T-helper 9 cell (primary cell): Measurements from ENCODE around the gene CCDC33.
A peak's percentile ranks its signal among the peaks of the same experiment; 100 is the strongest.

Source experiments
- DNase-seq: peaks from one replicate; pipeline ENCODE4 v3.0.0-alpha.2; 2020

CCDC33 gene

GRCh38 chr15:74291101-74292071 is 55.3 kb downstream of the CCDC33 start:
- peak; percentile 53 for DNase-seq

- no peak for DNase-seq
These were observed 57.1 kb downstream of the CCDC33 start for GRCh38 chr15:74293021-74293810.

GRCh38 chr15:74294010-74294409 is 57.9 kb downstream of the CCDC33 start:
- no peak for DNase-seq

- DNase-seq = no peak
These were observed 59.7 kb downstream of the CCDC33 start for GRCh38 chr15:74295800-74296199.

- DNase-seq = no peak
These were observed 61.8 kb downstream of the CCDC33 start for GRCh38 chr15:74297887-74298286.

- DNase-seq = no peak
These were observed 64.1 kb downstream of the CCDC33 start for GRCh38 chr15:74300057-74300795.

GRCh38 chr15:74301583-74302361 is 65.6 kb downstream of the CCDC33 start:
- no peak for DNase-seq

- DNase-seq = peak; percentile 4
These were observed 66.8 kb downstream of the CCDC33 start for GRCh38 chr15:74302821-74303359.

- no peak for DNase-seq
These were observed 67.7 kb downstream of the CCDC33 start for GRCh38 chr15:74303741-74304309.

- DNase-seq = no peak
These were observed 68.3 kb downstream of the CCDC33 start for GRCh38 chr15:74304431-74304830.

- no peak for DNase-seq
These were observed 69.6 kb downstream of the CCDC33 start for GRCh38 chr15:74305687-74306086.

- no peak for DNase-seq
These were observed 70.7 kb downstream of the CCDC33 start for GRCh38 chr15:74306781-74307217.

GRCh38 chr15:74307827-74308811 is 72.0 kb downstream of the CCDC33 start:
- no peak for DNase-seq

GRCh38 chr15:74311734-74312444 is 75.8 kb downstream of the CCDC33 start:
- no peak for DNase-seq

- no peak for DNase-seq
These were observed 76.4 kb downstream of the CCDC33 start for GRCh38 chr15:74312445-74313007.

- DNase-seq = no peak
These were observed 77.8 kb downstream of the CCDC33 start for GRCh38 chr15:74313889-74314288.

- no peak for DNase-seq
These were observed 78.8 kb downstream of the CCDC33 start for GRCh38 chr15:74314795-74315438.

GRCh38 chr15:74315626-74316025 is 79.5 kb downstream of the CCDC33 start:
- DNase-seq = no peak

GRCh38 chr15:74316141-74316540 is 80.0 kb downstream of the CCDC33 start:
- DNase-seq = no peak
